Erythroblast (primary cell): ENCODE data around the gene MKLN1.

Source experiments
- GATA1 ChIP-seq: IDR thresholded peaks from 2 replicates; pipeline ENCODE4 v1.6.1; 2011; ENCODE audit warnings: low read depth, mild to moderate bottlenecking, control low read depth, low read length, moderate library complexity
- POLR2A ChIP-seq: IDR thresholded peaks from 2 replicates; pipeline ENCODE4 v1.6.1; 2011; ENCODE audit warnings: mild to moderate bottlenecking, low read length

GRCh38 chr7:131500357-131500756 is 172.7 kb downstream of the MKLN1 start:
- TF ChIP-seq POLR2A (no peak), GATA1 (no peak)
